A673 (cell line): Measurements from ENCODE around the gene CCT6A. TPM values are rescaled to one million over a fixed set of nuclear protein-coding genes. Genes with fewer than 3 reads are reported as not detected.

Source experiments
- Bru-seq: library from RNA; stranded (reverse); fragments of 400-500 nt; gene quantifications from one replicate; lab custom pipeline; 2021; lab: Mats Ljungman, UMichigan
- BruChase-seq, 2 experiments: library from RNA; stranded (reverse); fragments of 400-500 nt; gene quantifications; one replicate each; lab custom pipeline; 2021; lab: Mats Ljungman, UMichigan
- BruUV-seq: library from RNA; stranded (reverse); fragments of 400-500 nt; replicated peaks from 2 replicates; lab custom pipeline; 2021; lab: Mats Ljungman, UMichigan
- CTCF ChIA-PET: fragments of 300-600 bp; sonication (Branson Sonifier 250); formaldehyde crosslinking; loops from one replicate; lab custom pipeline; 2022; ENCODE audit warnings: antibody characterized with exemption; lab: Charles Lee
- POLR2A ChIA-PET: fragments of 300-600 bp; sonication (Branson Sonifier 250); formaldehyde crosslinking; loops from one replicate; lab custom pipeline; 2022; ENCODE audit warnings: antibody characterized with exemption; ENCODE audit not compliant: low non-redundant PET; lab: Charles Lee
- DNase-seq: peaks from one replicate; pipeline ENCODE4 v3.0.0-alpha.2; 2015; ENCODE audit warnings: low spot score
- H3K27ac ChIP-seq: fragments of 200-600 bp; sonication (generic); 2 replicates; pipeline ENCODE4 v1.5.1; 2016; ENCODE audit warnings: mixed run types, low read depth, mild to moderate bottlenecking, mixed read lengths, antibody characterized with exemption, low read length; ENCODE audit not compliant: poor library complexity, severe bottlenecking
- H3K27me3 ChIP-seq: fragments of 200-600 bp; sonication (generic); replicated peaks from 2 replicates; pipeline ENCODE4 v1.6.1; 2017; ENCODE audit warnings: mixed run types, low read depth, mild to moderate bottlenecking, mixed read lengths, antibody characterized with exemption, low read length; ENCODE audit not compliant: insufficient read depth, poor library complexity
- H3K36me3 ChIP-seq: fragments of 200-600 bp; sonication (generic); 2 replicates; pipeline ENCODE4 v1.6.1; 2016; ENCODE audit warnings: mixed run types, mild to moderate bottlenecking, mixed read lengths, antibody characterized with exemption, low read length; ENCODE audit not compliant: insufficient read depth, poor library complexity, severe bottlenecking
- H3K4me1 ChIP-seq: fragments of 200-600 bp; sonication (generic); 2 replicates; pipeline ENCODE4 v1.6.1; 2017; ENCODE audit warnings: mixed run types, mild to moderate bottlenecking, mixed read lengths, antibody characterized with exemption, low read length; ENCODE audit not compliant: insufficient read depth, poor library complexity, severe bottlenecking
- H3K4me3 ChIP-seq: fragments of 200-600 bp; sonication (generic); 2 replicates; pipeline ENCODE4 v1.5.1; 2016; ENCODE audit warnings: low read depth, mixed run types, mild to moderate bottlenecking, mixed read lengths, low read length; ENCODE audit not compliant: poor library complexity, severe bottlenecking
- H3K9me3 ChIP-seq: fragments of 200-600 bp; sonication (generic); 2 replicates; pipeline ENCODE4 v1.6.1; 2016; ENCODE audit warnings: mixed run types, low read depth, mild to moderate bottlenecking, mixed read lengths, antibody characterized with exemption, low read length; ENCODE audit not compliant: poor library complexity, severe bottlenecking
- CTCF ChIP-seq: fragments of 300-800, 200-600 bp; sonication (generic); conservative IDR thresholded peaks from 2 replicates; pipeline ENCODE4 v1.5.1; 2017; ENCODE audit warnings: low read depth, mild to moderate bottlenecking, antibody characterized with exemption, low read length, moderate library complexity, mixed read lengths
- EZH2 ChIP-seq: fragments of 200-600 bp; sonication (generic); IDR thresholded peaks from 2 replicates; pipeline ENCODE4 v1.6.1; 2017; ENCODE audit warnings: borderline replicate concordance, low read depth, mild to moderate bottlenecking, mixed read lengths, antibody characterized with exemption, low read length; ENCODE audit not compliant: poor library complexity, severe bottlenecking
- intact Hi-C: fragments of 100-400 bp; cut with micrococcal nuclease; formaldehyde crosslinking; loops from one replicate; pipeline ENCODE4 v1.10.0; 2022; ENCODE audit not compliant: unreplicated experiment
- long read RNA-seq: library from polyadenylated mRNA; stranded (forward); transcript quantifications from one replicate; pipeline ENCODE4 v2.0.0, GENCODE V29; 2022
- total RNA-seq: library from RNA; stranded (reverse); gene quantifications from 2 replicates; pipeline ENCODE4 v1.2.3, GENCODE V29; 2021

The CCT6A gene
- total RNA-seq: 321 and 359 TPM in 2 replicates
- Bru-seq, nascent RNA: percentile 99 among the genes with signal in this experiment
- percentile 99 among the genes with signal in this experiment for BruChase-seq, experiment 1, labeled RNA remaining after a 2-hour chase
- BruChase-seq, experiment 2, labeled RNA remaining after a 6-hour chase: percentile 100 among the genes with signal in this experiment
- long read RNA-seq, transcript CCT6A-201 (14 exons, 2,719 nt): major isoform, 1,179 of 1,290 reads
- long read RNA-seq, transcript CCT6A-204 (2 exons, 745 nt): minor isoform, 5 of 1,290 reads
- long read RNA-seq, transcript CCT6A-202 (13 exons, 2,529 nt): minor isoform, 25 of 1,290 reads
- long read RNA-seq, partial matches to known transcripts: 23 of 1,290 reads
- long read RNA-seq, other reads (novel, unspliced or antisense): 57 of 1,290 reads

DNA sequence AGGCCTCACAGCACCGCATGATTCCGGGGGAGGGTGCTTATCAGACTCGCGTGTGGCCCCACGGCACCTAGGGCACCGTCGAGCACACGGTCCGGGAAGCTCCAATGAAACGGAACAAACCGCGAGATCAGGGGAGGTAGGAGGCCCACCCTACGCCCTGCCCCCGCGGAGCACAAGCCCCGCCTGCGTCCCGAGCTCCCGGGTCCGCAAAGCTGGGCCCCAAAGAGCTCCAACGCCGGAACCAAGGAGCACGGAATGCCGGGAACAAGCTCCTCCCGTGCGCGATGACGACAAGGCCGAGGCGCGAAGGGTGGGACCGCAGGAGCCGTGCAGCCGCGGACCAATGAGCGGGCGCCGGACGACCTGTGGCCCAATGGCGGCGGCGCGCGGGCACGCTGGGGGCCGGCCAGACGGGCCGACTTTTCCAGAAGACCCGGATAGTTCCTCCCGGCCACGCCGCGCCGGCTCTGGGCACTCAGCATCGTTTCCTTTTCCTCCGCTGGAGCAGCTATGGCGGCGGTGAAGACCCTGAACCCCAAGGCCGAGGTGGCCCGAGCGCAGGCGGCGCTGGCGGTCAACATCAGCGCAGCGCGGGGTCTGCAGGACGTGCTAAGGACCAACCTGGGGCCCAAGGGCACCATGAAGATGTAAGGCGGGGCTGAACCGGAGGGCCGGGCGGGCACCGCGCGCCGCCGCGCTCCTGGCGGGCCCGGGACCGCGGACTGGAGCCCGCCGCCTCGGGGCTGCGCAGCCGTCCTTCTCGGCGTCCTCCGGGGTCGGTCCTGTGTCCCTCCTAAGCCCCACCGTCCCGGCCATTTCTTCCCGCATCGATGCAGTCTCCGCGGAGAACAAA lies at the start of gene CCT6A, which contains the start of gene PSPH:
TSS of gene CCT6A (plus strand) at position 427 of the 853 bp plus-strand sequence. CDS start at position 511, 84 bp downstream.
TSS of gene PSPH (minus strand) at position 106 of the 853 bp plus-strand sequence. CDS start 30,232 bp downstream, outside the sequence.
- Histone ChIP-seq H3K4me1 (peaks cover 35% of the 10 kb centered on the region), H3K27ac (peak within 1 kb of the TSS; percentile 92), H3K36me3 (peaks cover 41% of the 10 kb centered on the region), H3K27me3 (no peaks in the 10 kb centered on the region), H3K9me3 (no peaks in the 10 kb centered on the region), H3K4me3 (peak within 1 kb of the TSS; percentile 90)
- BruUV-seq: no TSS peak
- ChIA-PET POLR2A (interaction anchor here (0.5 to 1.0 kb wide), 5 partner anchors 17 to 440 kb away, joined by 3 to 5 read pairs (median 3); no protein-coding TSS in a partner anchor), CTCF (interaction anchor here (0.7 to 1.1 kb wide), 2 partner anchors 11 to 410 kb away, joined by 3 read pairs; no protein-coding TSS in a partner anchor)
- intact Hi-C loops: no loop called here
- TF ChIP-seq CTCF (no peak), EZH2 (no peak)
- DNase-seq: peak; percentile 99

GRCh38 chr7:56003749-56004148 lies 47.8 kb upstream of the CCT6A start:
- TF ChIP-seq CTCF: no peak
- TF ChIP-seq EZH2: no peak
- POLR2A ChIA-PET: no interaction called here
- intact Hi-C loops: loop anchor here (1.0 kb wide), 1 partner anchor 71 kb away; no protein-coding TSS in a partner anchor
- Histone ChIP-seq H3K36me3 (peaks cover 10% of the 10 kb centered on the region), H3K27me3 (no peaks in the 10 kb centered on the region), H3K4me1 (no peaks in the 10 kb centered on the region), H3K9me3 (no peaks in the 10 kb centered on the region), H3K27ac (no peak overlapping the region), H3K4me3 (no peak overlapping the region)
- DNase-seq: no peak
- CTCF ChIA-PET: no interaction called here
- BruUV-seq: no TSS peak

DNA sequence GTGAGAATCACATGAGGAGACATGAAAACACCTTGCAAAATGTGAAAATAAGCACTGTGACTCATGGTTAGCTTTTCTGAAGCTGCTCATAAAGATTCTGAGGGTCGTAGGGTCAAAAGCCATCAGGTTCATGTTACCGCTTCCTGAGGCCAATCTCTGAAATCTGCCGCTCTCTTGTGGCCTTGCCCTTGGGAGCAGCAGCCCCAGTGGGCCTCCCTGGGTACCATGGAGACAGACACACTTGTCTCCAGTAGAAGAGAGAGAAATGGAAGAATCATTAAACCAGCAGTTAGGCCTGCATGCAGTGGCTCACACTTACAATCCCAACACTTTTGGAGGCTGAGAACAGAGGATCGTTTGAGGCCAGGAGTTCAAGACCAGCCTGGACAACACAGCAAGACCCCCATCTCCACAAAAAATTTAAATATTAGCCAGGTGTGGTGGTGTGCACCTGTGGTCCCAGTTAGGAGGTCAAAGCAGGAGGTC lies 44.4 kb upstream of the CCT6A start:
- Histone ChIP-seq H3K4me3 (no peak overlapping the region), H3K4me1 (no peaks in the 10 kb centered on the region), H3K27me3 (no peaks in the 10 kb centered on the region), H3K9me3 (no peaks in the 10 kb centered on the region), H3K36me3 (peaks cover 9% of the 10 kb centered on the region), H3K27ac (no peak overlapping the region)
- BruUV-seq: no TSS peak
- ChIA-PET CTCF (interaction anchor here (0.7 to 1.7 kb wide), 2 partner anchors 66 to 67 kb away, joined by 3 read pairs; no protein-coding TSS in a partner anchor), POLR2A (no interaction called here)
- TF ChIP-seq EZH2: no peak
- TF ChIP-seq CTCF: no peak
- no peak for DNase-seq
- intact Hi-C loops: no loop called here
